ENCODE data around the gene SMAD5.

- TF ChIP-seq ISL2 (CRISPR knock-in tag; IDR thresholded peaks at IDR 0.05) (no peak), YY1 (IDR thresholded peaks at IDR 0.05; ENCODE audit: insufficient read depth, insufficient replicate concordance, low read depth, low read length) (no peak), CTCF (CRISPR knock-in tag; IDR thresholded peaks at IDR 0.05) (no peak), KAT7 (CRISPR knock-in tag; IDR thresholded peaks at IDR 0.05; ENCODE audit: borderline replicate concordance) (no peak), AKAP8 (CRISPR knock-in tag; IDR thresholded peaks at IDR 0.05) (no peak), BCL3 (CRISPR knock-in tag; IDR thresholded peaks at IDR 0.05) (no peak), ASH2L (IDR thresholded peaks at IDR 0.05; ENCODE audit: insufficient read length, low read depth, low read length) (no peak), CEBPZ (IDR thresholded peaks at IDR 0.05; ENCODE audit: low read length) (no peak), ZBTB3 (CRISPR knock-in tag; IDR thresholded peaks at IDR 0.05; ENCODE audit: borderline replicate concordance, low read depth) (no peak), MXD1 (CRISPR knock-in tag; IDR thresholded peaks at IDR 0.05) (no peak), SP1 (IDR thresholded peaks at IDR 0.05) (no peak), SP1 (CRISPR knock-in tag; IDR thresholded peaks at IDR 0.05) (no peak), ZNF709 (CRISPR knock-in tag; IDR thresholded peaks at IDR 0.05) (no peak)
Measured at GRCh38 chr5:136143763-136144162, 11.1 kb downstream of the SMAD5 start.

Data from HepG2 (cell line).